Measurements from ENCODE around the gene UGT2A1.

DNA sequence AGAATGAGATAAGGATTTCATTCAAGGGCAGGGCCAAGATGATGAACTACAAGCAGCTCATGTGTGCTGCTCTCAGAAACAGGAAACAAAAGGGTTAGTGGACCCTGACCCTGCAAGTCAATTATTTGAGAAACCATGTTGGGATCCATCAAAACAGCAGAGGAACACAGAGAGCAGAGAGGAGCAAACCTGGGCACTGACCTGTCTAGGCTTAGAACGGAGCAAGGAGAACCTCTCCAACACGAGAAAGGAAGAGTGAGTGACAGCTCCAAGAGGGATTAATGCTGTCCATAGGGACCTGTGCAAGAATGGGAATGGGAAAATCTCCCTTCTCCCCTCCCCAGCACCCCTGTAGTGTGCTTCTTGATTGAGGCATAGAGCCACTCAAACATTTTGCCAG, 103.4 kb downstream of the UGT2A1 start:
- TF ChIP-seq, protein P1, sequence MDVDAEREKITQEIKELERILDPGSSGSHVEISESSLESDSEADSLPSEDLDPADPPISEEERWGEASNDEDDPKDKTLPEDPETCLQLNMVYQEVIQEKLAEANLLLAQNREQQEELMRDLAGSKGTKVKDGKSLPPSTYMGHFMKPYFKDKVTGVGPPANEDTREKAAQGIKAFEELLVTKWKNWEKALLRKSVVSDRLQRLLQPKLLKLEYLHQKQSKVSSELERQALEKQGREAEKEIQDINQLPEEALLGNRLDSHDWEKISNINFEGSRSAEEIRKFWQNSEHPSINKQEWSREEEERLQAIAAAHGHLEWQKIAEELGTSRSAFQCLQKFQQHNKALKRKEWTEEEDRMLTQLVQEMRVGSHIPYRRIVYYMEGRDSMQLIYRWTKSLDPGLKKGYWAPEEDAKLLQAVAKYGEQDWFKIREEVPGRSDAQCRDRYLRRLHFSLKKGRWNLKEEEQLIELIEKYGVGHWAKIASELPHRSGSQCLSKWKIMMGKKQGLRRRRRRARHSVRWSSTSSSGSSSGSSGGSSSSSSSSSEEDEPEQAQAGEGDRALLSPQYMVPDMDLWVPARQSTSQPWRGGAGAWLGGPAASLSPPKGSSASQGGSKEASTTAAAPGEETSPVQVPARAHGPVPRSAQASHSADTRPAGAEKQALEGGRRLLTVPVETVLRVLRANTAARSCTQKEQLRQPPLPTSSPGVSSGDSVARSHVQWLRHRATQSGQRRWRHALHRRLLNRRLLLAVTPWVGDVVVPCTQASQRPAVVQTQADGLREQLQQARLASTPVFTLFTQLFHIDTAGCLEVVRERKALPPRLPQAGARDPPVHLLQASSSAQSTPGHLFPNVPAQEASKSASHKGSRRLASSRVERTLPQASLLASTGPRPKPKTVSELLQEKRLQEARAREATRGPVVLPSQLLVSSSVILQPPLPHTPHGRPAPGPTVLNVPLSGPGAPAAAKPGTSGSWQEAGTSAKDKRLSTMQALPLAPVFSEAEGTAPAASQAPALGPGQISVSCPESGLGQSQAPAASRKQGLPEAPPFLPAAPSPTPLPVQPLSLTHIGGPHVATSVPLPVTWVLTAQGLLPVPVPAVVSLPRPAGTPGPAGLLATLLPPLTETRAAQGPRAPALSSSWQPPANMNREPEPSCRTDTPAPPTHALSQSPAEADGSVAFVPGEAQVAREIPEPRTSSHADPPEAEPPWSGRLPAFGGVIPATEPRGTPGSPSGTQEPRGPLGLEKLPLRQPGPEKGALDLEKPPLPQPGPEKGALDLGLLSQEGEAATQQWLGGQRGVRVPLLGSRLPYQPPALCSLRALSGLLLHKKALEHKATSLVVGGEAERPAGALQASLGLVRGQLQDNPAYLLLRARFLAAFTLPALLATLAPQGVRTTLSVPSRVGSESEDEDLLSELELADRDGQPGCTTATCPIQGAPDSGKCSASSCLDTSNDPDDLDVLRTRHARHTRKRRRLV (CRISPR knock-in tag; IDR thresholded peaks at IDR 0.05): no peak
- TF ChIP-seq FOXM1 (CRISPR knock-in tag; IDR thresholded peaks at IDR 0.05): no peak
- no peak for TF ChIP-seq ZNF816 (CRISPR knock-in tag; IDR thresholded peaks at IDR 0.05; ENCODE audit: borderline replicate concordance)
- no peak for TF ChIP-seq HDAC2 (CRISPR knock-in tag; IDR thresholded peaks at IDR 0.05)
- TF ChIP-seq ELF4 (CRISPR knock-in tag; IDR thresholded peaks at IDR 0.05; ENCODE audit: borderline replicate concordance): no peak
- no peak for TF ChIP-seq SIX4 (CRISPR knock-in tag; IDR thresholded peaks at IDR 0.05)
- TF ChIP-seq, protein P2, sequence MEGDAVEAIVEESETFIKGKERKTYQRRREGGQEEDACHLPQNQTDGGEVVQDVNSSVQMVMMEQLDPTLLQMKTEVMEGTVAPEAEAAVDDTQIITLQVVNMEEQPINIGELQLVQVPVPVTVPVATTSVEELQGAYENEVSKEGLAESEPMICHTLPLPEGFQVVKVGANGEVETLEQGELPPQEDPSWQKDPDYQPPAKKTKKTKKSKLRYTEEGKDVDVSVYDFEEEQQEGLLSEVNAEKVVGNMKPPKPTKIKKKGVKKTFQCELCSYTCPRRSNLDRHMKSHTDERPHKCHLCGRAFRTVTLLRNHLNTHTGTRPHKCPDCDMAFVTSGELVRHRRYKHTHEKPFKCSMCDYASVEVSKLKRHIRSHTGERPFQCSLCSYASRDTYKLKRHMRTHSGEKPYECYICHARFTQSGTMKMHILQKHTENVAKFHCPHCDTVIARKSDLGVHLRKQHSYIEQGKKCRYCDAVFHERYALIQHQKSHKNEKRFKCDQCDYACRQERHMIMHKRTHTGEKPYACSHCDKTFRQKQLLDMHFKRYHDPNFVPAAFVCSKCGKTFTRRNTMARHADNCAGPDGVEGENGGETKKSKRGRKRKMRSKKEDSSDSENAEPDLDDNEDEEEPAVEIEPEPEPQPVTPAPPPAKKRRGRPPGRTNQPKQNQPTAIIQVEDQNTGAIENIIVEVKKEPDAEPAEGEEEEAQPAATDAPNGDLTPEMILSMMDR (CRISPR knock-in tag; IDR thresholded peaks at IDR 0.05): no peak
- no peak for TF ChIP-seq GABPB1 (CRISPR knock-in tag; IDR thresholded peaks at IDR 0.05)
